ENCODE data around the gene ATP9A.
"Not testable (repeated sequence)": the region's sequence is repeated elsewhere in the genome, so short reads cannot be mapped to it uniquely, and the experiment has no call there.

Gene ATP9A

GRCh38 chr20:51752343-51752951 is 15.7 kb downstream of the ATP9A start:
- peak; percentile 89 for DNase-seq

DNA sequence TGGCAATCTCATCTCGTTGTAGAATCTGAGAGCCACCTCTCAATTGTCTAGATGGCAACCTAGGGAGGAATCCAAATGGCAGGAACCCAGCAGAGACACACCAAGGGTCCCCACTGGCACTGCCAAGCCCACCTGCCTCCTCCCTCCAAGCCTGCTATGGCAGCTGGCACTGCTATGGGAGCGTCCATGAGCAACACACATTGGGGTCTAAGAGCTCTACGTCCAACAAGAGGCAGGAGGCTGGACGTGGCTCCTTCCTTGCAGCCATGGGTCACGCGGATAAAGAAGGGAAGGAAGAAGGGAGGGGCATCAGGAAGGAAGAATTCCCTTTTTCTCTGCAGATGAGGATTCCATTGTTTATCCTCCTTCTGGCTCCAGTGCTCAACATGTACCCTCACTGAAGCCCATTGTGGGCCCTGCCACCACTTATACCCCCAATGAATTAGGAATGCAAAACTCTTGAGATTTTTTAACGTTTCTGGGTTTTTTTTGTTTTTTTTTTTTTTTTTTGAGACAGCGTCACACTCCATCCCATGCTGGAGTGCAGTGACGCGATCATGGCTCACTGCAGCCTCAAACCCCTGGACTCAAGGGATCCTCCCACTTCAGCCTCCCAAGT is 17.3 kb downstream of the ATP9A start:
- no peak for DNase-seq

GRCh38 chr20:51750037-51750769 is 18.0 kb downstream of the ATP9A start:
- peak; percentile 58 for DNase-seq

DNA sequence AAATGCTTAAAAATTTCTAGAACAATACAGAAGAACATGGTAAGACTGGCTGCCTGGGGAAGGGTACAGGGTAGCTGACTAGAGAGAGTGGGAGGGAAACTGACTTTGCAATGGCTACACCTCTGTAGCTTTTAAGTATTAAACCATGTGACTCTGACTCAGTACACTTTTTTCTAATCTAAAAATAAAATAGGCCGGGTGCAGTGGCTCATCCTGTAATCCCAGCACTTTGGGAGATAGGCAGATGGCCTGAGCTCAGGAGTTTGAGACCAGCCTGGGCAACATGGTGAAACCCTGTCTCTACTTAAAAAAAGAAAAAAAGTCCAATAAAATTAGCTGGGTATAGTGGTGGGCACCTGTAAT is 18.5 kb downstream of the ATP9A start:
- peak; percentile 44 for DNase-seq

GRCh38 chr20:51747182-51747911 is 20.8 kb downstream of the ATP9A start:
- DNase-seq: no peak

GRCh38 chr20:51745804-51746203 is 22.4 kb downstream of the ATP9A start:
- DNase-seq: no peak

- no peak for DNase-seq
These were observed 27.4 kb downstream of the ATP9A start for GRCh38 chr20:51740838-51741237.

GRCh38 chr20:51740308-51740707 is 27.9 kb downstream of the ATP9A start:
- not testable (repeated sequence) for DNase-seq

DNA sequence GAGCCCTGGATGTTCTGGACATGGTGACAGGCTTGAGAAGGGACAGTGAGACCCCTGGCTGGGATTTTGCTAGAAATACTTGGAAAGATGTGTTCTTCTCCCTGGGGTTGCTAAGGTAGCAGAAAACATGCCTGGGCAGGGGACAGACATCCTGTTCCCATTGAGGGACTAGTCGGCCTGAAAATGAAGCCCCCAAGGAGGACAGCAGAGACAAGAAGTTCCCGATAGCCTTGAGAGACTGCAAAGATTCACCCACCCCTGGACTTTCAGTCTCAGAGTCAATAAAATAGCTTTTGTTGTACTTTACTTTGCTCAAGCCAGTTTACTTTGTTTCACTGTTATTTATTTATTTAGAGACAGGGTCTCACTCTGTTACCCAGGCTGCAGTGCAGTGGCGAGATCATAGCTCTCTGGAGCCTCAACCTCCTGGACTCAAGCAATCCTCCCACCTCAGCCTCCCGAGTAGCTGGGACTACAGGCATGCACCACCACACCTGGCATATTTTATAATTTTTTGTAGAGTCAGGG is 28.4 kb downstream of the ATP9A start:
- DNase-seq: no peak

- no peak for DNase-seq
These were observed 29.2 kb downstream of the ATP9A start for GRCh38 chr20:51738877-51739447.

- not testable (repeated sequence) for DNase-seq
These were observed 29.9 kb downstream of the ATP9A start for GRCh38 chr20:51738261-51738660.

DNA sequence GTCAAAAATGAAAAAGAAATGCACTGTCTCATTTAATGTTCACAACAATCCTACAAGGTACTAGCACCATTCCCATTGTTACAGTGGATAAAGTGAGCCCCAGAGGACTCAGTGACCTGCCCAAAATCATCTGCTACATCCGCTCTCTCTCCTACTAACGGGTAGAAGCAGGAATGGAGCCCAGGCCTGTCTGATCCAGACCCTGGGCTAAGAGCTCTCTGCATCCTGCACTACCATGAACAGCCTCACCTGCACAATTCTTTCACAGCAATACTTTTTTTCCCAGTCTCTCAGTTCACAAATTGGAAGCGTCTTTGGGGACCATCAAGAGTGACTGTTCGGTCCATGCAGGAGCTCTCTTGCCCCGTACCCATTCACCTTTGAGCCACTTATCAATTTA is 31.2 kb downstream of the ATP9A start:
- DNase-seq: no peak

DNA sequence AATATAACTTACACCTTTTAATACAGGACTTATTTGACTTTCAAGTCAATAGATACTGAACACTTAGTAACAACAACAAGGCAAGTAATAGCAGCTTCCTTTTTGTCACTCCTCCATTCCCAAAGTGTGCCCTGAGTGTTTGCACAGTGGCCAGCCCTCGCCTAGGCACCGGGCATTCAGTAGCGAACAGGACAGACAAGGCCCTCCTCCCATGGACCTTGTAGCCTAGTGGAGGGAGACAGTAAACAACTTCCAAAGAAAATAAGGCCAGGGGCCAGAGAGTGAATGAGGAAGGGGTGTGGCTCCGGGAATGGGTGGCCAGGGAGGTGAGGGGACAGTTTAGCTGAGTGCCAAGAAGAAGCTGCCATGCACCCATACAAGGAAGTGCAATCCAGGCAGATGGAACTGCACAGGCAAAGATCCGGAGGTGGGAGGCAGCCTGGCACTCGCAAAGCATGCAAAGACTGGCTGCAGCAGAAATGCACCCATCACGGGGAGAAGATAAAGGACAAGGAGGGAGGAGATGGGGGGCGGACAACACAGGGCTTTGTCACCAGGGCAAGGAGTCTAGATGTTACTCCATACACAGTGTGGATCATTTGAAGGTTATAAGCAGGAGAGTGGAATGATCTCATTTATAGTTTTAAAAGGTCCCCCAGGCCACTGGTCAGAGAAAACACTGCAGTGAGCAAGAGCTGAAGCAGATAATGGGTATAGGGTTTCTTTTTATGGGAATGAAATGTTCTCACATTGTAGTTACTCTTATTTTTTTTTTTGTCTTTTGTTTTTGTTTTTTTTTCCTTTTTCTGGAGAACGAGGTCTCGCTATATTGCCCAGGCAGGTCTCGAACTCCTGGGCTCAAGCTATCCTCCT is 32.2 kb downstream of the ATP9A start:
- DNase-seq: no peak

DNA sequence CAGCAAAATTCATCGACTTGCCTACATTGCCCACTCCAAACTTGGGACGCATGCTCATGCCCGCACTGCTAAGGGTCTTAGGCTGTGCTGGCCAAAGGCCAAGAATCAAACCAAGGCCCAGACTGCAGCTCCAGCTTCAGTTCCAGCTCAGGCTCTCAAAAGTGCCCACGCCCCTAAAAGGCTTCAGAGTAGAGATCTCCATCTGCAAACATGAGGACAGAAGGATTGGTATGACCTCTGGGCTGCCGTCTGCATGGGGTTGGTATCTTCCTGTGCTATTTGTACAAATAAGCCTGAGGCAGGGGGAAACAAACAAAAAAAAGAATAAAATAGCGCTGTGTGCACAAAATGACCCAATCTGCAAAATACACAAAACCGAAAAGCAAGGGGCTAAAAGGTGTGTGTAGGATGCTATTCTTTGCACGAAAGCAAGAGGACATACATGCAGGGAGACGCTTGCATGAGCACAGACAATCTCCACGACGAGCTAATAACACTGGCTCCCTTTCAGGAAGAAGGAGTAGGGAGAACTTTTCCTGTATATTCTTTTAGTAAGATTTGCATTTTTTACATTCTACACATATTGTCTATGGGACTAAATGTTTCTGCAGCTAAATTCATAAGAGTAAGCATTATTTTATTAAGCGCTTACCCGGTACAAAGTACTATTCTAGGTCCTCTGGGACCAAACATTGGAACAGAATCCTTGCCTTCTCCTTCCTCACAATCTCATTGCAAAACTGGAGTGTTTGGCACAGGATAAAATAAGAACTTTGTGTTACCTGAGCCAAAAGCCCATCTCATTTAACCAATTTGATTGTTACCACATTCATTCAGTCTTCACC is 33.1 kb downstream of the ATP9A start:
- no peak for DNase-seq

GRCh38 chr20:51733070-51733469 is 35.1 kb downstream of the ATP9A start:
- DNase-seq: no peak

- DNase-seq: peak; percentile 71
These were observed 35.9 kb downstream of the ATP9A start for GRCh38 chr20:51732096-51732791.

DNA sequence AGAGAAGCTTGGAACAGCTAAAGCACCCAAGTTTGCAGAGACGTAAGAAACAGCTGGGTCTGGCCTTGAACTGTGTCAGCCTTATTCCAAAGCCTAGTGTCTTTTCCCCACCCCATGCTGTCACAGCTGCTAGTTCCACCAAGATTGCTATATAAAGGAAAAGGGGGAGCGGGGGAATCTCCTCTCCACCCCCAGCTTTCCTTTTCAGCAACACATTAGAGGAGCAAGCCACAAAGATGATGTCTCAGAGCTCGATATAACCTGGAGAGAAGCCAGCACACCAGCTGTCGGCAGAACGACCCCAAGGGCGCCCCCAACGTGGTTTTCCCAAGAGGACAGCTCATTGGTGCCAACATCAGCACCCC is 36.5 kb downstream of the ATP9A start:
- DNase-seq: peak; percentile 60

- no peak for DNase-seq
These were observed 38.4 kb downstream of the ATP9A start for GRCh38 chr20:51729771-51730170.

- DNase-seq: no peak
These were observed 39.5 kb downstream of the ATP9A start for GRCh38 chr20:51728737-51729136.

GRCh38 chr20:51727872-51728271 is 40.3 kb downstream of the ATP9A start:
- no peak for DNase-seq

Data from fibroblast of upper back skin (primary cell).